GM19043 (cell line): ENCODE results near the gene POLA1.

Experiments used
- ATAC-seq: cut with Tn5 transposase; IDR thresholded peaks from one replicate; pipeline ENCODE4 v1.9.1; 2021; ENCODE audit warnings: low read depth; ENCODE audit not compliant: unreplicated experiment

The POLA1 gene

DNA sequence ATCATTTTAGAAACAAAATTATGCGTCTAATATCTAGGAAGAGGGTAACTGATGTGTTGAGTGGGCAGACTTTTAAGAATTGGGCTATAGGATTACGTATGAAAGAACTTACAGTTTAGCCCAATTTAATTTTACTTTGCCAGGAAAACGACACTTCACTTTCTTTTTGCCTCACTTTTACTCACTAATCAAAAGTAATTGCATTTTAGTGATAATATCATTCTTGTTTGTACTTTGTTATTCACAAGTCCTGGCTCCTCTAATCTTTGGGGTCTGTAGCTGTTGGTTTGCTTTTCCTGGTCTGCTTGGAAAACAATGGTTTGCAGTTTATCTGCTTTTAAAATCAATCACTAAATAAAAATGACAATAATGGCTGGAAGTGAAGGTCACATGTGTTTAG lies 325.0 kb downstream of the POLA1 start:
- no peak for ATAC-seq

- ATAC-seq: no peak
Observed at GRCh38 chrX:25019707-25020390, 326.1 kb downstream of the POLA1 start.

GRCh38 chrX:25020391-25020904 lies 326.7 kb downstream of the POLA1 start:
- no peak for ATAC-seq

- peak; percentile 71 for ATAC-seq
Observed at GRCh38 chrX:25020905-25021449, 327.3 kb downstream of the POLA1 start.

DNA sequence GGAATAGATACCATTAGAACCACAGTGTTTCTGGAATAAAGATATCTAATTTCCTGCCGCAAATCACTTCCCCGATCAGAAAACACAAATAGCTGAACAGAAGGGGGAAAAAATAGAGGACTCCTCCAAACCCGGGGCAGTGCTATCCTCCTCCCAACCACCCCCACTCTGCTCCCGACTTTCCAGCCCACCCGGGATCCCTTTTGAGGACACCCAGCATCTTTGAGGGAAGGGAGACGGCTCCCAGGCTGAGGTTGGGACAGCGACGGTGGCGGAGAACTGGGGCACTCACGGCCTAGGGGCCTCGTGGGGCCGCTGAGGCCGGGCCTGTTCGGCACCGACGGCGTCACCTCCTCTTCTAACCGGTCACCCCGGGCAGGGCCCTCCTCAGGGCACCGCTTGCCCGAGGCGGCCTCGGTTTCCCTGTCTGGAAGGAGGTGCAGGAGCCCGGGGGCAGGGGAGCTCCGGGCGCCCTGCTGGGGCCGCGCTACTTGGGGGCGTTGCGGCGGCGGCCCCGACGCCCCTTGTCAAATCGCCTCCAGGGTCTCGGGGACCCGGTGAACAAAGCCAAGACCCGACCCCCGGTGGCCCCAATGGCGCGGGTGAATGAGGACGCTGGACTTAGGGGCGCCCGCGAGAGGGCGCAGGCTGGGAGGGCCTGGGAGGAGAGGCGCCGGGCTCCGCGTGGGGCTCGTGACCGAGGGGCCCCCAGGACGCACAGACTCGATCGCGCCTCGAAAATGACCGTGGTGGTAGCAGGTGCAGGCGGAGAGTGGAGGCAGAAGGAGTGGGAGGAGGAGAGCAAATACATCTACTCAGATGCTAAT lies 329.0 kb downstream of the POLA1 start:
- no peak for ATAC-seq

- ATAC-seq: no peak
Observed at GRCh38 chrX:25023908-25024307, 330.2 kb downstream of the POLA1 start.

- no peak for ATAC-seq
Observed at GRCh38 chrX:25025615-25026014, 331.9 kb downstream of the POLA1 start.

GRCh38 chrX:25026576-25026975 lies 332.9 kb downstream of the POLA1 start:
- ATAC-seq: no peak

- no peak for ATAC-seq
Observed at GRCh38 chrX:25028726-25029125, 335.0 kb downstream of the POLA1 start.

- no peak for ATAC-seq
Observed at GRCh38 chrX:25029288-25029825, 335.6 kb downstream of the POLA1 start.

GRCh38 chrX:25034889-25035288 lies 341.2 kb downstream of the POLA1 start:
- ATAC-seq: no peak

DNA sequence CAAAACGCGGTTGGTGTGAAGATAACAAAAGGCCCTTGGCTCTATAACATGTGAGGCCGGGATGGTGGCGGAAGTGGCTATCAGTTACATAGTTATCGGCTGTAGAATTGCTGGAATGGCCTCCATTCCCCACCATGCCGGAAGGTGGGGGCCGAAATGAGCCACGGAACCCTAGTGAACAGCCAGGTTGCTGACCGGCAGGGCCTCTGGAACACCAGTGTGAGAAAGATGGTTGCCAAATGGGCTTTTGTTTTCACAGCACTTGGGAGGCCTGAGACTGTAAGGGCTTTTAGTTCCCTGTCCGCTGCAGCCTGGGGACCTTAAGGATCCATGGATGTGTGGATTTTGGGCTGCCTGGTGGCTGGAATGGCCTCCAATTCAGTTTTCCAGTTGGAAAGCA lies 345.3 kb downstream of the POLA1 start:
- no peak for ATAC-seq

DNA sequence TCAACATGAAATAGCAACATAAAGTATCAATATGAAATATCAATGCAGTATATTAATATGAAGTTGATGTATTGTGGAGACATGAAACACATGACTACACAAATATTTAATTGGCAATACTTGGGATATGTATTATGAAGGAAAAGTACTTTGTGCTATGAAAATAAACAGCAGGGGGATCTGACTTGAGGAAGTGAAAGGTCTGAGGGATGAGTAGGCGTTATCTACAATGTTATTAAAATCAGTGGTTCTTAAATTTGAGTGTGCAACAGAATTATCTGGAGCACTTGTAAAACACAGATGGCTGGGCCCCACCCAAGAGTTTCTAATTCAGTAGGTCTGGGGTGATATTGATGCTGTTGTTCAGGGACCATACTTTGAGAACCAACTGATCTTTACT lies 349.5 kb downstream of the POLA1 start:
- no peak for ATAC-seq
